Stimulated activated naive B cell treated with anti-CD40 and anti-IgM and Interleukin-4, amounts not matched to agents 10 μg/mL and 1 μg/mL and 100 μg/mL, for 72 hours (primary cell): ENCODE measurements around the gene ANKZF1.

Source experiments
- ATAC-seq, 2 donors: fragments of 150-1000 bp; cut with Tn5 transposase; replicated peaks; 2 replicates each; pipeline ENCODE4 v1.10.0; 2021; ENCODE audit warnings: moderate library complexity in 1 of 2
- DNase-seq: peaks from one replicate; pipeline ENCODE4 v3.0.0; 2021
- H3K27ac Mint-ChIP-seq: one replicate; pipeline ENCODE4 v1.8.0; 2022; ENCODE audit warnings: mild to moderate bottlenecking, mixed read lengths
- H3K27me3 Mint-ChIP-seq, 2 donors: one replicate each; pipeline ENCODE4 v1.8.0; 2022; ENCODE audit warnings: mixed read lengths in 2 of 2
- H3K36me3 Mint-ChIP-seq, 2 donors: one replicate each; pipeline ENCODE4 v1.8.0; 2022; ENCODE audit warnings: mixed read lengths in 2 of 2, mild to moderate bottlenecking in 1 of 2
- H3K4me1 Mint-ChIP-seq, 2 donors: one replicate each; pipeline ENCODE4 v1.8.0; 2022; ENCODE audit warnings: mixed read lengths in 2 of 2, mild to moderate bottlenecking in 1 of 2
- H3K4me3 Mint-ChIP-seq, 2 donors: one replicate each; pipeline ENCODE4 v1.8.0; 2022; ENCODE audit warnings: mild to moderate bottlenecking in 2 of 2, mixed read lengths in 2 of 2, moderate library complexity in 1 of 2
- H3K9me3 Mint-ChIP-seq, 2 donors: one replicate each; pipeline ENCODE4 v1.8.0; 2022; ENCODE audit warnings: mixed read lengths in 2 of 2, mild to moderate bottlenecking in 1 of 2

The ANKZF1 gene

DNA sequence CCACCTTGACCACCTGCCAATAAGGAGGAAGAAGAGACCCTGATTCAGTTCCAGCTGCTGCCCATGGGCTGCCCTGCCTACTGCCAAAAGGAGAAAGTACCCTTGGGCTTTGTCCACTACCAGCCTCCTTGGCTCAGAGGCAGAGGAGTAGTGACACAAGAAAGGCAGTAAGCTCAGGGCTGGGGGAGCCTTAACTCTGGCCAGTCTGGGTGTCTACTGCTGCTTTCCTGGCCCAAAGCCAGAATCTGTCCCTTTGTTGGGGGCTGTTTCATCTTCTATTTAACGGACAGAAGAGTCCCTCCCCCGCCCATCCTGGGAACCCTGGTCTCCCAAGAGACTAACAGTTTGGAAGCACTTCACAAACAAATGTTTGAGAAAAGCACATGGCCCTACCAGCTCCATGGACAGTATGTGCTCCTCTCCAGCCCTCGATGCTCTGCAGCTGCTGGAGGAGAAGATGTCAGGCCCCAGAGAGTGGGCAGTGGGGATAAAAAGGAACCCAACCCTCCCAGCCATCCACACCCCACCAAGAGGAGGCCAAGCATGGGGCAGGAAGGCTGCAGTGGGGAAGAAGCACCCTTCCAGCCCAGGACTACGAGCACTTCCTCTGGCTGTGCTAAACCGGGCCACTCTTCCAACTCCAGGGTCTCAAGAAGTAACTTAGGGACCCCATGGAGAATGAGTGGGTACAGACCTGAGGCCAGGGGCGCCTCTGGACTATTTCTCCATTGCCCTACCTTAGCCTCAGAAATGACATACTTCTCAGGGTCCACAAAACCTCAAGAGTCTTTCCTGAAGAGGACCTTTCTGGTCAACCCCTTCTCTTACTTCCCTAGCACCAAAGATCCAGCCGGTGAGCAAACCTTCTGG, 1.3 kb upstream of the ANKZF1 start:
- DNase-seq (no peak), ATAC-seq (no peak)
- Mint-ChIP-seq H3K27me3 (no peaks in the 10 kb centered on the region), H3K9me3 (no peaks in the 10 kb centered on the region), H3K4me1 (peaks cover 16 to 31% of the 10 kb centered on the region in 2 donors), H3K36me3 (peaks cover 39 to 41% of the 10 kb centered on the region in 2 donors), H3K4me3 (peak overlapping the region; percentile 97 to 98), H3K27ac (peak overlapping the region; percentile 59)

DNA sequence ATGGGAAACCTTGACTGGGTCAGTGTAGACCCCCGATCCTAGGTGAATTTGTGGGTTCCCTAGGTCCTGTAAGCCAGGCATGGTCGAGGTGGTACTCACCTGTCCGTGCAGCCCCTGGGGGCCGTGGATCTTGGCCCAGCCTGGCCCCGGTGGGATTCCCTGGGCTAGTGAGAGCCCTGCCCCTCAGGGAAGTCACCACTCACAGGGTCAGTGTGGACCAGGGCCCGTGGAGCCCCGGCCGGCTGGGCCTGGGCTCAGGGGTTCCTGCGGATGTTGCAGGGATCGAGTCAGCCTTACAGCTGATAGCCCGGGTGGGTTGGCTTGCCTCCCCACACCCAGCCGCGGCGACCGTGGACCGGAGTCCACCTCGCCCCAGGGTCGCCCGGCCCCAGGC, 698 bp upstream of the ANKZF1 start:
- DNase-seq, result peak; percentile 10
- H3K36me3 Mint-ChIP-seq, result peaks cover 32 to 41% of the 10 kb centered on the region in 2 donors
- H3K27me3 Mint-ChIP-seq, result no peaks in the 10 kb centered on the region
- no peak for ATAC-seq
- peak overlapping the region; percentile 59 for H3K27ac Mint-ChIP-seq
- H3K4me3 Mint-ChIP-seq, result peak overlapping the region; percentile 97 to 98
- no peaks in the 10 kb centered on the region for H3K9me3 Mint-ChIP-seq
- peaks cover 16 to 35% of the 10 kb centered on the region in 2 donors for H3K4me1 Mint-ChIP-seq

DNA sequence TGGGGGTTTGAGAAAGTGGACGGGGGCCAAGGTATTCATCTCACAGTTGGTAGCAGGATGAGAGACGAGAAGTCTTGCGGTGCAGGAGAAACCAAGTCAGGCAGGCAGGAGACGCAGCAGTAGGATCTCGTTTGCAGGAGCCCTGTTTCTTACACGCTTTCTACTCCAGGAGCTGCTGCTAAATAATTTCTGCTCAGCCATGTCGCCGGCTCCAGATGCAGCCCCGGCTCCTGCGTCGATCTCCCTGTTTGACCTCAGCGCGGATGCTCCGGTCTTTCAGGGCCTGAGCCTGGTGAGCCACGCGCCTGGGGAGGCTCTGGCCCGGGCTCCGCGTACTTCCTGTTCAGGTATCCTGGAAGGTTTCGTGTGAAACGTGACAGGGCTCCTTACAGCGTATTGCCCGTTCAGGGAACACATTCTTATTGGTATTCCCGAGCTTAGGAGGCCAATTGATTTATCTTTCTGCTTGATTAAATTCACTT, 494 bp downstream of the ANKZF1 start:
- H3K4me3 Mint-ChIP-seq, result peak overlapping the region; percentile 97 to 98
- ATAC-seq, result peak; percentile 29 to 35

GRCh38 chr2:219234331-219234730, 4.7 kb downstream of the ANKZF1 start:
- H3K36me3 Mint-ChIP-seq, result peaks cover 37 to 54% of the 10 kb centered on the region in 2 donors
- DNase-seq (no peak), ATAC-seq (no peak)
- no peak overlapping the region for H3K27ac Mint-ChIP-seq
- H3K27me3 Mint-ChIP-seq, result no peaks in the 10 kb centered on the region
- peaks cover 10 to 13% of the 10 kb centered on the region in 2 donors for H3K4me1 Mint-ChIP-seq
- no peak overlapping the region for H3K4me3 Mint-ChIP-seq
- no peaks in the 10 kb centered on the region for H3K9me3 Mint-ChIP-seq

More for the DNA sequence above, 494 bp downstream of the ANKZF1 start:
- Mint-ChIP-seq H3K9me3 (no peaks in the 10 kb centered on the region), H3K36me3 (peaks cover 29 to 41% of the 10 kb centered on the region in 2 donors), H3K27ac (peak overlapping the region; percentile 98), H3K4me1 (peaks cover 19 to 40% of the 10 kb centered on the region in 2 donors), H3K27me3 (no peaks in the 10 kb centered on the region)
- peak; percentile 32 for DNase-seq

DNA sequence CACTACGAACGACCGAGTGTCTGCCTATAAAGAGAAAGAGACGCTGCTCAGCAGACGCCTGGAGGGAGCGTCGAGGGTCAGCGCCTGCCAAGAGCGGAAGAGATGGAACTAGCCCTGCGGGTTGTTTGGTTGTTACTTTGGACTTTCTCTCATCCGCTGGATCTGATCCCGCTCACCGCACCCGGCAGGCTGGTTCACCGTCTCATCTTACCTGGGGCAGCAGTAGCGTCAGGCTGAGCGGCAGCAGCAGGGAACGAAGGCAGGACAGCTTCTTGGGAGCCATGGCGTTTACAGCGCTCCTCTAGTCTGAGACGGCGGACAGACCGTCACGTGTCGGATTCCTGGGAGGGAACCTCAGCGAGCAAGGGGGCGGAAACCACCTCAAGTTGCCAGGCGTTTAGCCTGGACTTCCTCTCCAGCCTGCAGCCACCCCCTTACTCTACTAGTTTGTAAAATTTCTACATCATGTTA, 13.7 kb downstream of the ANKZF1 start:
- H3K36me3 Mint-ChIP-seq, result peaks cover 18 to 24% of the 10 kb centered on the region in 2 donors

DNA sequence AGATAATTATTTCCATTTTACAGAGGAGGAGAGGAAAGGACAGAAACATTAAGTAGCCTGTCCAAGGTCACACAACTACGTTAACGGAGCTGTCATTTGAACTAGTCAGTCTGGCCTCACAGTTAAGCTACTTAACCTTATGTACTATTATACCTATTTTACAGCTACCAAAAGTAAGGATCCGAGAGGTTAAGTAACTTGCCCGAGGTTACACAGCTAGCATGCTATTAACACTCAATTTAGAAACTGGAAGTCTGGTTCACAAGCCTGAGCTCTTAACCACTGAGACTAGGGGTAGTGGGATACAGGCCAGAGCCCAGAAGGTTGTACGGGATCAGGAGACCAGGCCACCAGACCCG, 15.2 kb downstream of the ANKZF1 start:
- peak overlapping the region; percentile 92 for H3K4me3 Mint-ChIP-seq
- peaks cover 37 to 47% of the 10 kb centered on the region in 2 donors for H3K4me1 Mint-ChIP-seq
- ATAC-seq (no peak), DNase-seq (no peak)
- peak overlapping the region; percentile 96 for H3K27ac Mint-ChIP-seq
- H3K36me3 Mint-ChIP-seq, result peaks cover 22 to 34% of the 10 kb centered on the region in 2 donors
- H3K9me3 Mint-ChIP-seq, result no peaks in the 10 kb centered on the region
- H3K27me3 Mint-ChIP-seq, result no peaks in the 10 kb centered on the region

More for the DNA sequence above, 13.7 kb downstream of the ANKZF1 start:
- H3K9me3 Mint-ChIP-seq, result no peaks in the 10 kb centered on the region
- peak overlapping the region; percentile 73 to 78 for H3K4me3 Mint-ChIP-seq
- peaks cover 24 to 33% of the 10 kb centered on the region in 2 donors for H3K4me1 Mint-ChIP-seq
- DNase-seq, result no peak
- no peak for ATAC-seq
- H3K27ac Mint-ChIP-seq, result peak overlapping the region; percentile 86
- no peaks in the 10 kb centered on the region for H3K27me3 Mint-ChIP-seq

- peak; percentile 77 for ATAC-seq
- Mint-ChIP-seq H3K27me3 (no peaks in the 10 kb centered on the region), H3K27ac (peak within 1 kb of the TSS; percentile 96), H3K36me3 (peaks cover 24 to 37% of the 10 kb centered on the region in 2 donors), H3K4me3 (peak within 1 kb of the TSS; percentile 92), H3K4me1 (peaks cover 42 to 53% of the 10 kb centered on the region in 2 donors), H3K9me3 (no peaks in the 10 kb centered on the region)
- DNase-seq, result peak; percentile 89
These were observed 15.7 kb downstream of the ANKZF1 start, which contains the start of the genes GLB1L and STK16 for GRCh38 chr2:219245148-219245898. Gene GLB1L (minus strand): TSS chr2:219245444. CDS start chr2:219243573, 1,871 bp downstream. Gene STK16 (plus strand): TSS chr2:219245479. CDS start chr2:219246000, 521 bp downstream.

DNA sequence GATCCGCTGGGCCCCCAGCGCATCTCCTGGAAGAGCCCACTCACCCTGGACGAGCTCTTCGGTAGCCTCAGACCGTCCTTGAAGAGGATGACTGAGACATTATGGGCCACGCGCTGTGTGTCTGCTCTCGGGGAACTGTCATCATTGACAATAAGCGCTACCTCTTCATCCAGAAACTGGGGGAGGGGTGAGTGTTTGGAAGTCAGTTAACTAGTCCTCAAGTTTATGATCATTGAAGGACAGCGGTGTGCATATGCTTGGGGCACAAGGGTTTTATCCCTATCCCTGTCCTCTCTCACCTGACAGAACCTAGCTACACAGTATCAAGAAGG, 16.3 kb downstream of the ANKZF1 start:
- Mint-ChIP-seq H3K36me3 (peaks cover 29 to 43% of the 10 kb centered on the region in 2 donors), H3K4me1 (peaks cover 47 to 58% of the 10 kb centered on the region in 2 donors), H3K27ac (peak overlapping the region; percentile 96), H3K4me3 (peak overlapping the region; percentile 92), H3K9me3 (no peaks in the 10 kb centered on the region), H3K27me3 (no peaks in the 10 kb centered on the region)
- no peak for ATAC-seq
- no peak for DNase-seq

DNA sequence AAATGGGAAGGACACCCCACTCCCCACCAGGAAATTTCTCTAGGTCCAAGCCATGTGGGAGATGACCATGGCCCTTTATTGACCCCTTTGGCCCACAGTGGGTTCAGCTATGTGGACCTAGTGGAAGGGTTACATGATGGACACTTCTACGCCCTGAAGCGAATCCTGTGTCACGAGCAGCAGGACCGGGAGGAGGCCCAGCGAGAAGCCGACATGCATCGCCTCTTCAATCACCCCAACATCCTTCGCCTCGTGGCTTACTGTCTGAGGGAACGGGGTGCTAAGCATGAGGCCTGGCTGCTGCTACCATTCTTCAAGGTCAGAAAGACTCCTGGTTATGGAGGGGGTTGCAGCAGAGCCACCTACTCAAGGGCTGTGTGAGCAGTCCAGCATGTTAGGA, 17.0 kb downstream of the ANKZF1 start:
- H3K36me3 Mint-ChIP-seq, result peaks cover 31 to 45% of the 10 kb centered on the region in 2 donors
- no peaks in the 10 kb centered on the region for H3K9me3 Mint-ChIP-seq
- peak overlapping the region; percentile 50 to 60 for H3K4me3 Mint-ChIP-seq
- ATAC-seq (no peak), DNase-seq (no peak)
- peak overlapping the region; percentile 91 for H3K27ac Mint-ChIP-seq
- no peaks in the 10 kb centered on the region for H3K27me3 Mint-ChIP-seq
- peaks cover 53 to 65% of the 10 kb centered on the region in 2 donors for H3K4me1 Mint-ChIP-seq

DNA sequence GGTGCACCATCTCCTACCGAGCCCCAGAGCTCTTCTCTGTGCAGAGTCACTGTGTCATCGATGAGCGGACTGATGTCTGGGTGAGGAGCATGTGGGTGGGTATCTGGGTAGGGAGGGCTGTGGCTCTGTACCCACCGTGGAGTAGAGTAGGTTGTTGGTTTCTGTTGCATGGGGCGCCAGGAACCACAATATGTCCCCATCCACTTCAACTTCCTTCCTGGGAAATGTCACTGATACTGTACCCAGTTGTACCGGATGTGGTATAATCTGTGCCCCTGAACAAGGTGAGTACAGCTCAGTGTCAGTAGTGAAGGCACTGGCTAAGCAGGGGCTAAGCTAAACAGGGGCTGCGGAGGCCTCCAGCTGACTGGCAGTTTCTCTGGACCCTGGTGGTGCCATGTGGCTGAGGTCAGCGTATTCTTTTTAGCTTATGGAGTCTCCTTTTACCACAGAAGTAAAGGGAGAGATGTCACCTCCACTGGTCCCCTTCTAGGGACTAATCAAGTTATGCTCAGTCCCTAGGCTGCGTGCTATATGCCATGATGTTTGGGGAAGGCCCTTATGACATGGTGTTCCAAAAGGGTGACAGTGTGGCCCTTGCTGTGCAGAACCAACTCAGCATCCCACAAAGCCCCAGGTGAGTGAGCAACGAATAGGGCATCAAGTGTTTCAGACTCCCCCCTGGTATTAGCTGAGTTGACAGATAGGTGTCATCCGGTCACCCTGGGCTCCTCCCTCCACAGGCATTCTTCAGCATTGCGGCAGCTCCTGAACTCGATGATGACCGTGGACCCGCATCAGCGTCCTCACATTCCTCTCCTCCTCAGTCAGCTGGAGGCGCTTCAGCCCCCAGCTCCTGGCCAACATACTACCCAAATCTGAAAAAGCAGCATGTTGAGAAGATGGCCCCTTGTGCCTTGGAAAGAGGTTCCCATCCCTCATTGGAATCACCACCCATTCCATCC, 18.4 kb downstream of the ANKZF1 start:
- ATAC-seq (peak; percentile 66 to 72), DNase-seq (peak; percentile 50)
- H3K4me1 Mint-ChIP-seq, result peaks cover 65 to 74% of the 10 kb centered on the region in 2 donors
- H3K36me3 Mint-ChIP-seq, result peaks cover 40 to 56% of the 10 kb centered on the region in 2 donors
- peak overlapping the region; percentile 91 for H3K27ac Mint-ChIP-seq
- H3K4me3 Mint-ChIP-seq, result peak overlapping the region; percentile 64 to 70
- no peaks in the 10 kb centered on the region for H3K27me3 Mint-ChIP-seq
- H3K9me3 Mint-ChIP-seq, result no peaks in the 10 kb centered on the region

DNA sequence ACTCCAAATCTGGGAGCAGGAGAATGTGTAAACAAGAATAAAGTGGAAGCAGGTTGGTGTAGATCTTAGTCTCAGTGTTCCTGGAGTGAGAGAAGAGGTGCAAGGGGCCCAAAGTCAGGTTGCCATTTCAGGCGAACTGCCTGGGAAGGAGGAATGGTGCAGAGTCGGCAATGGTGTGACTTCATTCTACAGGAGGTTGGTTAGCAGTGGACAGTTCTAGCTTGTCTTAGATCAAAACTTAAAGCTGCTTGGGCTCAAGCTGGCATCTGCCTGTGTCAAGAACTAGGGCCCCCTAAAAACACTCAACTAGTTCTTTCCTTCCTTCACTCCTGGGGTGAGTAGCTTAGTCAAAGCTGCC, 19.2 kb downstream of the ANKZF1 start:
- DNase-seq (no peak), ATAC-seq (no peak)
- peaks cover 43 to 56% of the 10 kb centered on the region in 2 donors for H3K36me3 Mint-ChIP-seq
- H3K27me3 Mint-ChIP-seq, result no peaks in the 10 kb centered on the region
- peaks cover 61 to 75% of the 10 kb centered on the region in 2 donors for H3K4me1 Mint-ChIP-seq
- H3K4me3 Mint-ChIP-seq, result peak overlapping the region; percentile 65 to 79
- no peaks in the 10 kb centered on the region for H3K9me3 Mint-ChIP-seq
- H3K27ac Mint-ChIP-seq, result peak overlapping the region; percentile 94

DNA sequence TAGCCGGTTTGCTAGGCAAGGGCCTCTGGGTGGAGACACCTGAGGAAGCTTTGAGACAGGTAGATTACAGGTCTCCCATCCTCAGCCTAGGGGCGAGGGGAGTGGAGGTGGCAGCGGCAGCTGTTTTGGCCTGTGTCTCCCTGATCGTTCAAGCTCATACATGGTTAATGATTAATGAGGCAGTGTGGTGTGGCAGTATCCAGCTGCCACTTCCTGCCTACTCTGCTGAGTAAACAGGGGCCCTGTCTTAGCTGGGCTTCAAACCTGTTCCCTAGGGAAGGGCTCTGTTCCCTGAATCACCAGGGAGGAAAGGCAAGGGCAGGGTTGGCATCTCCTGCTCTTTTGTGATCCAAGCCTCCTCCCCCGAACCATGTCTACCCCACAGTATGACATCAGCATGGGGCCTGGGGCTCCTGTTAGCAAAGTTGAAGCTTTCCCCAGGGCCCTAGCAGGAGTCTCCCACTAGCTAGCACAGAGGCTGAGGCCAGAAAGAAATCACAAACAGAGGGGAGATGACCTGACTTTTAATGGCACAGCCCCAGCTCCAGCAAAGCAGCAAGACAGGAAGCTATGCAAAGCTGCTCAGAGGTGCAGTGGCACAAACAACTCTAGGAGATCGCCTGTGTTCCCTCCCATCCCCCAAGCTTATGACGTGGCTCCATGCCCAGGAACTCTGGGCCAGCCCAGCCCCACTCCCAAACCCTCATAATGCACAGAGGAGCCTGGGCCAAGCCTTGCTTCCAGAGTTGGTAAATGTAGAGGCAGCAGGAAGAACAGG, 19.8 kb downstream of the ANKZF1 start:
- H3K27me3 Mint-ChIP-seq, result no peaks in the 10 kb centered on the region
- H3K27ac Mint-ChIP-seq, result peak overlapping the region; percentile 94
- H3K9me3 Mint-ChIP-seq, result no peaks in the 10 kb centered on the region
- DNase-seq (peak; percentile 34), ATAC-seq (peak; percentile 26 to 35)
- H3K4me1 Mint-ChIP-seq, result peaks cover 61 to 75% of the 10 kb centered on the region in 2 donors
- peaks cover 43 to 56% of the 10 kb centered on the region in 2 donors for H3K36me3 Mint-ChIP-seq
- peak overlapping the region; percentile 65 to 79 for H3K4me3 Mint-ChIP-seq
